Stromal cell of bone marrow (primary cell): Measurements from ENCODE around the gene EML6.
"Not testable (repeated sequence)": the region's sequence is repeated elsewhere in the genome, so short reads cannot be mapped to it uniquely, and the experiment has no call there.

ENCODE experiments used
- DNase-seq: peaks from one replicate; pipeline ENCODE4 v3.0.0-alpha.2; 2012; ENCODE audit warnings: low read depth

Gene EML6

DNA sequence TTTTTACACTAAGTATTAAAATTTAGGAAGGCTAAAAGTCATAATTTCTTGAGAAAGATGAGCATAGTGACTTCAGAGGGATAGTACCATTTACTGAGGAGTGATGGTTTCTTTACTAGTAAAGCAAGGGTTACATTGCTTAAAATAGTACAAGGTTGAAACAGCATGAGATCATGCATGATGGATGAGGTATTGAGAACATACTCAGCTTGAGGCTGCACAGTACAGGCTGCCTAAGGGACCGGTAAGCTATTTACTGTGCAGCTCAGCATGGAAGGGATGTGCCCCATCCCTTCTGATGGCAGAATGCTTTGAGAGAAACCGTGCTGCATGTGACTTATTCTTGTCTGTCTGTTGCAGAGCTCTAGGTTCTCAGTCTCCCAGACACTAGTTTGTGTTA is 122.1 kb downstream of the EML6 start:
- DNase-seq: no peak

DNA sequence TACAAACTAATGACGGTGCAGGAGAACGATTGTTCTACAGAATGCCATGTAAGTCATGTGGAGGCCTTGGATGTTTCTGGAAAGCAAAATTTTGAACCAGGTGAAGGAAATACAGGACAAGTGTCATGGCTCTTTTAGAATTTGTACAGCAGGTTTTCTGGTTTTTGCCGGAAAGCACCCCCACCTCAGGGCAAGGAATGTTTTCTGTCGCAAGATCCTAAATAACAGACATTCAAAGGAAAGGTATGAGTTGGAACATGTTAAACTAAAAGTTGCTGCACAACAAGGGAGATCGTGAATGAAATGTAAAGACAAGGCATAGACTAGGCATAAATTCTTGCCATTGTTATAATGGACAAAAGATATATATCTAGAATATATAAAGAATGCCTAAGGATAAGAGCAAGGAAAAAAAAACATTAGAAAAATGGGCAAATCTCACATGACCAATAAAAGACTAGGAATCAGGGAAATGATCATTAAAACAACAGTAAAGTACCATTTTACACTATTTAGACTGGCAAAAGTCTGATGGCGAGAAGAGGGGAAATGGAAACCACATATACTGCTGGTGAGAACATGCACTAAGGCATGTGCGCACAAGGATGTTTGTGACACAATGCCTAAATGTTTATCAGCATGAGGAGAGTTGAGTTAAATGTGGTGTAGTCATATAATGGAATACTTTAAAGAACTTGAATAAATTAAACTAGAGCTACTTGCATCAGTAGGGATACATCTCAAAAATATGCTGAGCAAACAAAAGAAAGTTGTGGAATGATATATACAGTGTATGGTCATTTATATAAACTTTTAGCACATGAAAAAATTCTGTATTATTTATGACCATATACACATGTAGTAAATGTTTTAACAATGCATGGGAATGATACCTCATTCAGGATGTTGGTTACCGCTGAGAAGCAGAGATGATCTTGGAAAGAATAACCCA is 127.0 kb downstream of the EML6 start:
- DNase-seq: no peak

DNA sequence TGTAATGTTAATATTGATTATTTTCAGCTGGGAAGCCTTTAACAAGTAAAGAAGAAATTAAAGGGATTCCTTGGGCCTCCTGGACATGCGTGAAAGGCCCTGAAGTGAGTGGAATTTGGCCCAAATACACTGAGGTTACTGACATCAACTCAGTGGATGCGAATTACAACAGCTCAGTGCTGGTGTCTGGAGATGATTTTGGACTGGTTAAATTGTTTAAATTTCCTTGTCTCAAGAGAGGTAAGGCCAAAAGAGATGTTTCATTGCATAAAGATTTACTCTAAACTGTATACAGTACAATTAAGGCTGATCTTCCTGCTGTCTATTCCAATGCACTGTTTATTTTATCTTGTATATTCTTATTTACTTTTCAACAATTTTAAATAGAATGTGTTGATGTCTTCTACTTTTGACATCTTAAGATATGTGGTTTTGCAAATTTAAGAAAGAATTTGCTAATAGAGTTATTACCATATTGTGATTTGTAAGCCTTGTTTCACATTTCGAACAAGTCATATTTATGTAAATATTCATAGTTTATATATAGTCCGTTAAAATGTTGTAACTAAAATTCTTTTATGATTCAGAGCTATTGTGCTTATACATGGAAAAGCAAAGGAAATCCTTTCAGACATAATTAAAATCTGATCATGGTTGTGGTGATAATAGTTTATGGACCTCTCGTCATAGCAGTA is 130.3 kb downstream of the EML6 start:
- no peak for DNase-seq

DNA sequence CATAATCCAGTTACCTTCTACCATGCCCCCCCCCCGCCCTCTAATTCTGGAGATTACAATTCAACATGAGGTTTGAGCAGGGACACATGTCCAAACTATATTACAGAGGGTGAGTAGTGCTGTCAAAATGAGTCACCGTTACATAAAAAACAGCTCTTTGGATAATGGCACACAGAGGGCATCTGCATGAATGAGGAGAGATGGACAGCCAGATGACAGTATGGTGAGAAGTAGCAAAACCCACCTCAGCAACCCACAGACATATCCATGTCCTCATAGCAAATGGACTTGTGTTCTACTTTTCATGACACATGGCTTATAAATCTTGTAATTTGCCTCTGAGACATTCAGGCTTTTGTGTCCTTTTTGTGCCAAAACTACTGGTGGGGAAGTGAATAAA is 132.0 kb downstream of the EML6 start:
- no peak for DNase-seq

DNA sequence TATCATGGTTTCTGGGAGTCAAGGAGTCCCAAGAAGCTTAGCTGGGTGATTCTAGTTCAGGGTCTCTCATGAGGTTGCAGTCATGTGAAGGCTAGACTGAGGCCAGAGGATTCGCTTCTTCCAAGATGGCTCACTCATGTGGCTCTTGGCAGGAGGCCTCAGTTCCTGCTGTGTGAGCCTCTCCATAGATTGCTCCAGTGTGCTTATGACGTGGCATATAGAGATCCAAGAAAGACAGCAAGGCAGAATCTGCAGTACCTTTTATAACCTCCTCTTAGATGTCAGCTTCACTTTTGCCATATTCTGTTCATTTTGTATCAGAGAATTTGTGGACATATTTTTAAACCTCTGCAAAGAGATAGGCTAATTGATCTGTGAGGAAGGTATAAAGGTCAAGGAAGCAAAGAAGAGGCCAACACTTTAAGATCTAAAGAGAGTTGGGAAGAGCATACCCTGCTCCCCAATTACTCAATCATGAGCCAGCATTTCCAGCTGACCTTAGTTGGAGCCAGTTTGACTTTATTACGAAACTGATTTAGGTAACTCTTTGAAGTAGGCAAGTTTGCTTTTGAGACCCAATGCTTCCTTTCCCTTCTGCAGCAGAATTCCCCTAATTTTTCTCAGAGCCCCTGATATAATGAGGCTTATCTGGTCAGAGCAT is 134.7 kb downstream of the EML6 start:
- DNase-seq: peak; percentile 78

DNA sequence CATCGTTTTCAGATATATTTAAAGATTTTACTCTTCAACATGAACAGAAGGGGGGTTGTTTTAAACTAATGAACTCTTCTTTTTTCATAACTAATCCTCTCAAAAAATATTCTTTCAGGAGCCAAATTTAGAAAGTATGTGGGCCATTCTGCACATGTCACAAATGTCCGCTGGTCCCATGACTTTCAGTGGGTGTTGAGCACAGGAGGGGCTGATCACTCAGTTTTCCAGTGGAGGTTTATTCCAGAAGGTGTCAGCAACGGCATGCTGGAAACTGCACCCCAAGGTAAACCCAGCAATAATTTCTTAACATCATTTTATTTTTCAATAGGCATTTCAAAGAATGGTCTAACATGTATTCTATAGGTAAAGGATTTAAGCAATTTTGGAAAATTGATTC is 136.0 kb downstream of the EML6 start:
- DNase-seq: no peak

DNA sequence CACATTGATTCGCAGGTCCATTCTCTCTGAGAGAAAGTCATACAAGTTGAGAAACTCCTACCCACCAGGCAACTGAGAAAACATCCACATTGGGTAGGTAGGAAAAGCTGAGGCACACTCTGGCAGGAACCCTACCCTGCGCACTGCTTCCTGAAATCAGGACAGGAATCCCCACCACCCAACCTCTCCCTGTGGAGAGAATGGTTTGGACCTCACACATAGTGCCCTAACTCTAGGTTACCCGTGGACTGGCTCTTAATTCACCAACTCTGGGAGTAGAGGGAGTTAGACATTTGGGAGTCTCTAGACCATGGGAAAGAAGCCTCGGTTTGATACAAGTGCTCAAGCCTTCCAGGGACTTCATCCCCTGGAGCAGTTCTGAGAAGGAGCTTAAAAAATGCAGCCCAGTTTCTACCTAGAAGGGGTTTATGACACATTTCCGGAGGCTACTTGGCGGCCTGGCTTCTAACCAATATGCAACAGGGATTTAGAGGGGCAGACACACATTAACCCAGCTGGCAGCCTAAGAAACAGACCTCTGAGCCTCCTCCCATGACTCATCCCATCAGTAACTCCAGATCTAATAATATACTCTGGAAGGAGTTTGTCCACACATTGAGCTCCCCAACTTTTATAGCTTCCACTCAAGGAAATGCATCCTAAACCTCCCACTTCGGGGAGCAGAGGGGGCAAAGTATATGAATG is 136.7 kb downstream of the EML6 start:
- peak; percentile 69 for DNase-seq

DNA sequence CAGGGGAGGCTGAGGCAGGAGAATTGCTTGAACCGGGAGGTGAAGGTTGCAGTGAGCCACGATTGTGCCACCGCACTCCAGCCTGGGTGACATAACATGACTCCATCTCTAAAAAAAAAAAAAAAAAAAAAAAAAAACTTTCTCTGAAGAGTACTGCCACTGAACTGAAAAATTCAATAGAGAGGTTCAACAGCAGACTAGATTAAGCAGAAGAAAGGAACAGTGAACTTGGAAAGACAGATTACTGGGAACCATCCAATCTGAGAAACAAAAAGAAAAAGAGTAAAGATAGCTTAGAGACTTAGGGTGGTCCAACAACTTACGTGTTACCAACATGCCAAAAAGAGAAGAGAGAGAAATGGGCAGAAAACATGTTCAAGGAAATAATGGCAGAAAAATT is 138.8 kb downstream of the EML6 start:
- no peak for DNase-seq

DNA sequence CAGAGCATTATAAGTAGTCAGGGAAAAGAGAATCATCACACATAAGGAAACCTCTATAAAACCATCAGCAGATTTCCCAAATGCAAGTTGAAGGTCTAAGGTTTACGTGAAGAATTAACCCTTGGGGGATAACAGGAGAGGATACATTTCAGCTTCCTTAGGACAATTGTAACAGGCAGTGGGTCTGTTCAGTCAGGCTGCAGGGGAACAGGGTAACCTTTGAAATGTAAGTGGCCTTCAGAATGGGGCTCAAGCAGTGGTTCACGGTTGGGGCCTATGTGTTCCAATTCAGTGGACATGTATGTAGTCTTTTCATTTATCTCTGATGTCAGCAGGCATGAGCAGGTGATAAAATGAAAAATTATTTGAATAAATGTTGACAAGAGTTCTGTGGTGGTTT is 139.3 kb downstream of the EML6 start:
- no peak for DNase-seq

DNA sequence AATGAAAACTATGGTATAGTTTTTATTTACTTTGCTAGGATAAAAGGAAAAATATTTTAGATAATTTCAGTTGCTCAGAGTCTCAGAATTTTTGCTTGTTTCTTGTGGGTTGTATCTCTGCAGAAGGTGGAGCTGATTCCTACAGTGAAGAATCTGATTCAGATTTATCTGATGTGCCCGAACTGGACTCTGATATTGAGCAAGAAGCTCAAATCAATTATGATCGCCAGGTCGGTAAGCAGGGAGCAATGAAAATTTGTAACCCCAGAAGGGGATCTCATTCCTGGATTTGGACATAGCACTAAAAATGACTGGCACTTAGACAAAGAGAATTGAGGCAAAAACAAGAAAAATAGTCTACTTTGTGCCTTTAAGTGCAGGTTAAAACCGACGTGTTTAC is 140.2 kb downstream of the EML6 start:
- DNase-seq: no peak

DNA sequence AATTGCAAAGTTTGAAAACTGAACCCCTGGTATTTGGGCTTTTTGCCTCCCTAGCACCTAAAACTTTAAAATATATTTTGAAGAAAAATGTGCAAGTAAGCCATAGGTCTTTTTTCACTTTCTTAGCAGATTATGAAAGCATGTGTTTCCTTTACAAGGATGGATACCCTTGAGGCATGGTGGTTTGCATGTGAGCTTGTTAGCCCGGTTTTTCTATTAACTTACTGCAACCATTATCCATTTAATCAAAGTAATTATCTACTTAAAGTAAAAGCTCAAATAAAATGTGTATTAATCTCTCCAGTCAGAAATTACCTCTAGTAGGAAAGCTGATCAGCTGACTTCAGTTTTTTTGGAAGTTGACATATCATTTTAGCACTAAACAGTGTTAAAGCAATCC is 140.6 kb downstream of the EML6 start:
- no peak for DNase-seq

DNA sequence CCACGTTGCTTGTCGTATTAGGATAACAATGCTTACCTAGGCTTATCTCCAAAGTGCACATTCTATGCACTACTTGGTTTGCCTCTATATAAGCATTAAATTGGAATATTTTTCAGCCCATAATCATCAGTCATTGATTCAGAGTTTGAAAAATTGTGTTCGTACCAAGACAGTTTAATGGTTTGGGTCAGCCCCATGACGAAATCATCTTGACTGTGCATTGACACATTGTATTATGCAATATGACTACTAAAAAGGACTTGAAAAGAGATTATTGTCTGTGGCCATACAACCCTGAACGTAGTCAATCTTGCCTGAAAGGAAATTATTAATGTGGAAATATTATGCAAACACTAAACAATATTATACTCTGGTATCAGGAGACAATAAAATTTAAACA is 141.3 kb downstream of the EML6 start:
- no peak for DNase-seq

DNA sequence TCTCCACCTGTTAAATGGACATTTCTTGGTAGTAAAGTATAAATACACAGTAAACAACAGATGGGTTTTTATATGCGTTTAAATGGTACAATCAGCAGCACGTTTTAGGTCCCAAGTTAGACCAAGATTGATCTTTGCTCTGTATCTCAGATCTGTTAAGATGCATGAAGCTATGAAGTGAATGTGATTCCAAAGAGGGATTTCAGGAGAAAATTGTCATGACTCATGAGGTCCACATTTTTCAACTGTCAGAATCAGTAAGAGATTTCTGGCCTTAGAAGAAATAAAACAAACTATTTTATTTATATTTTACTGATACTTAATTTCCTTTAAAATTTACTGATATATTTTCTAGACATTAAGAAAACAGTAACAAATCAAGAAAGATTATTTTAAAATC is 142.7 kb downstream of the EML6 start:
- no peak for DNase-seq

DNA sequence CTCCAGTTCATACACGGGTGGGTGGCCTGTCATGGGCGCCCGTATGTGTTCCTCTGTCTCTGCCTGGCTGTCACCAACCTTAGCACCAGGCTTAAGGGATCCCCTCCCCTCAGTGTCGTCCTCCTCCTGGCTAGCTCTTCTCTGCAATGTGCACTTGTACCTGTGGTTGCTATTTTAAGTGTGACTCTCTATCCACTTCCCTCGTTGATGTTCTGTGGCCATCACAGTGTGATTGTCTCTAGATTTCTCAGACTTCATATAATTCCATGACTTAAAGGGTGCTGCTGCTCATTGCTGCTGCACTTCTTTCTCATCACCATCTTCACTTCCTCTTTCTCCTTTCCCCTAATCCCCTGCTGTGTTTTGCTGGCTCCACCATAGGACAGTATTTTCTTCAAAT is 143.4 kb downstream of the EML6 start:
- DNase-seq: no peak

DNA sequence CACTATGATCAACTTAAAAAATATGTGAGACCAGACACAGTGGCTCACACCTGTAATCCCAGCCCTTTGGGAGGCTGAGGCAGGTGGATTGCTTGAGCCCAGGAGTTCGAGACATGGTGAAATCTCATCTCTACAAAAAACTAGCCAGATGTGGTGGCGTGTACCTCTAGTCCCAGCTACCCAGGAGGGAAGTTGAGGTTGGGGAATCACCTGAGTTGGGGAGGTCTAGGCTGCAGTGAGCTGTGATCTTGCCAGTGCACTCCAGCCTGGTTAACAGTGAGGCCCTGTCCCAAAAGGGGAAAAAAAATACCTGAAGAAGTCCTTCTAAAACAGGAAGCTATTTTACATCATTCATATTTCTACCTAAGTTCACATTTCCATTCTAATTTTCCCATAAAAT is 144.0 kb downstream of the EML6 start:
- DNase-seq: no peak

DNA sequence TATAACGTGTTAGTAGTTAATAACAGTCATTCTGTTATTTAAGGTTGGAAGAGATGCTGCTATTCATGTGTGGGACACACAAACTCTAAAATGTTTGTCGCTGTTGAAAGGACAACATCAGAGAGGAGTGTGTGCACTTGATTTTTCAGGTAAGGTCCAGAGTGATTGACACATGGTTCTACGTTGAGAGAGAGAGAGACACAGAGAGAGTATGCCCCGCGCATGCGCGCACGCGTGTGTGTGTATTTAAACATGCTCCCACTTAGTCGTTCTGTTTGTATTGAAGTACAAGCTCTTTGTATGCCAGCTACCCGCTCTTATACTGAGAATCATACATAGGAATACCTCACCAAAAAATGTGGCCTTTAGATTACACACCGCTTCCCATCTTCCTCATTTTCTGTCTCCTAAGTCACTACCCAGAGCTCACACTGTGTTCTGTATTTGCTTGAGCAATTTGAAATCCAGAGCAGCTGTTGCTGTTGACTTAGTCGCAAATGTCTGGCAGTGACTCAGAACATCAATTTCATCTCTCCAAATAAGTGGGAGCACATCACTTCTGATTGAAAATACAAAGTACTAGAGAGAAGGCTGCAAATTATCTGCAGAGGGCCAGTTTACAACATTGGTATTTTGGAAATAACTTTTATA is 148.1 kb downstream of the EML6 start:
- no peak for DNase-seq

DNA sequence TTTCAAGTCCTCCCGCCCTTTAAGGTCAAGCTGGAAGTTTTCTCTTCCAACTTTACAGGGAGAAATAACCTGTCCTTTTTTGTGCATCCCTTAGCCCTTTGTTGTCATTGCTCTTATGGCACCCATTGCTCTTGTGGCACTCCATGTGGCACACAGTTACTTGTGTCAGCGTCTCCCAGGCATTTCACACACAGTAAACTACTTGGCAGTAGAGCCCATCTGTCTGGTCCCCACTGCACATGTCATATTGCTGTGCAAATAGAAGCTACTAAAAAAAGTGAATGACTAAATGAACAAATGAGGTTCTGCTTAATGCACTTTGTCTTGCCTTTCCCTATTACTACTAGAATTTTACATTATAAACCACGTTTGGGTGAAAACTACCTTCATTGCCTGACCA is 149.3 kb downstream of the EML6 start:
- DNase-seq: no peak

DNA sequence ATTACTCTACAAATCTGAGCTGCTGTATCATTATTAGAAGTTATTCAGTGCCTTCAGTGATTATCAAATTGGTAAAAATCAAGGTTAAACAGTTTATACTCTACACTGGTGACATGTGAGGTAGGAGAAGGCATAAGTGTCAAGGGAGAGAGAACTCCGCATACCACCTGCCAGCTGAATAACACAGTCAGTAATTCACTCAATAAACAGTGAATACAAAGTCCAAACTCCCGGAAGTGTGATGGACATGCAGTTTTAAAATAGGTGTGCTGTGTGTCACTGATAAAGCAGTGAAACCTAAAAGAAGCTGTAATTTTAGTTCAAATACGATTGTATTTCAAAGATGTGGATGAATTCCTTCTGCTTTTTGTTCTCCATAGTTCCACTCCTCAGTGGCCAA is 149.8 kb downstream of the EML6 start:
- not testable (repeated sequence) for DNase-seq

DNA sequence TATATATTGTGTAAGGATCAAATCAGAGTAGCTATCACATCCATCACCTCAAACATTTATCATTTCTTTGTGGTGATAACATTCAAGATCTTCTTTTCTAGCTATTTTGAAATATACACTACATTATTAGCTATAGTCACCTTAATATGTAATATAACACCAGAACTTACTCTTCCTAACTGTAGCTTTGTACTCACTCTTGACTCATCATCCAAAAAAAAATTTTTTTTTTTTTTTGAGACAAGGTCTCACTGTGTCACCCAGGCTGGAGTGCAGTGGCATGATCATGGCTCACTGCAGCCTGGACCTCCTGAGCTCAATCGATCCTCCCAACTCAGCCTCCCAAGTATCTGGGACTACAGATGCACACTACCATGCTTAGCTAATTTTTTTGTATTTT is 153.3 kb downstream of the EML6 start:
- DNase-seq: no peak

DNA sequence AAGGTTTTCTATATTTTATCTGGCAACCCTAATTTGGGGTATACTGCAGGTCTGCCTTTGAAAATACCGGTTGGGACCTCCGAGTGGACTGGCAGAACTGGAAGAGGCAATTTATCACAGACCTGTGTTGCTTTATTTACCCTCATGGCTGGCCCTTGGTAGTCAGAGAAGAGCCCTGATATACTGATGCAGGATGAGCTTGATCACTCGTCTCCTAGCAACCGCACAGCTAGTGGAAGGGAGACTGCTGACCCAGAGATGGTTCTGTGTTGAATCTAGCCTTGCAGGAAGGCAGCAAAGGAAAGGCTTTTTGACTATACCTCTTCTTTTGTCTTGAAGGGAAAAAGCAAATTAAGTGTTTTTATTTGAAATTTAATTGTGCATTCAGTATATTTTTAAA is 154.7 kb downstream of the EML6 start:
- DNase-seq: no peak

DNA sequence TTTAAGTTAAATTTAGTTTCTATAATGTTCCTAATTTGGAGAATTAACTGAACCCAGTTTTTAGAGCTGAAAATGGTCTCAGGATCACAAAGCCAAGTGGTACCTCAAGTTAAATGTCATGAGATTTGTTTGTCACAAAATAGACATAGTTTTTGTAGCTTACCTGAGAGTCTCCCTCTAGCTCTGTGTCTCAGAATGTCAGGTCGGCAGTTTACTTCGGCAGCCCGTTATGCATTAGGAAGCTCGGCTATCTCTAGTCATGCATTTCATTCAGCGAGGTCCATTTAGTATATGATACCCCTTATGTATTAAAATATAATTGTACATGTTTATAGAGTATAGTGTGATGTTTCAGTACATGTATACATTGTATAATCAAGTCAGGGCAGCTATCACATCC is 155.6 kb downstream of the EML6 start:
- no peak for DNase-seq
